H9 (cell line): ENCODE measurements around the gene ARHGAP12. TPM values are rescaled to one million over a fixed set of nuclear protein-coding genes. Genes with fewer than 3 reads are reported as not detected.

Experiments
- DNase-seq: peaks from one replicate; pipeline ENCODE4 v3.0.0-alpha.2; 2017
- H2AFZ ChIP-seq: one replicate; pipeline ENCODE4 v1.6.1; 2013; ENCODE audit warnings: mild to moderate bottlenecking, low read length, control low read depth, moderate library complexity
- H2AK5ac ChIP-seq: 2 replicates; pipeline ENCODE4 v1.6.1; 2013; ENCODE audit warnings: low read length, control low read depth, mixed read lengths; ENCODE audit not compliant: insufficient read length
- H2BK120ac ChIP-seq: one replicate; pipeline ENCODE4 v1.6.1; 2013; ENCODE audit warnings: low read depth, mild to moderate bottlenecking, low read length, control low read depth, inconsistent platforms; ENCODE audit not compliant: poor library complexity, severe bottlenecking
- H2BK12ac ChIP-seq: 2 replicates; pipeline ENCODE4 v1.6.1; 2013; ENCODE audit warnings: low read length, control low read depth, mixed read lengths, low read depth; ENCODE audit not compliant: insufficient read length
- H2BK15ac ChIP-seq: 2 replicates; pipeline ENCODE4 v1.6.1; 2013; ENCODE audit warnings: low read depth, low read length, control low read depth
- H2BK20ac ChIP-seq: one replicate; pipeline ENCODE4 v1.6.1; 2013; ENCODE audit warnings: low read depth, mild to moderate bottlenecking, low read length, control low read depth, inconsistent platforms; ENCODE audit not compliant: poor library complexity, severe bottlenecking
- H2BK5ac ChIP-seq: 2 replicates; pipeline ENCODE4 v1.6.1; 2013; ENCODE audit warnings: low read length, control low read depth, mixed read lengths; ENCODE audit not compliant: insufficient read length
- H3K14ac ChIP-seq: 2 replicates; pipeline ENCODE4 v1.6.1; 2013; ENCODE audit warnings: low read length, control low read depth; ENCODE audit not compliant: insufficient read depth
- H3K18ac ChIP-seq: 2 replicates; pipeline ENCODE4 v1.6.1; 2013; ENCODE audit warnings: low read depth, mild to moderate bottlenecking, mixed read lengths, low read length, control low read depth; ENCODE audit not compliant: insufficient read length
- H3K23ac ChIP-seq: 2 replicates; pipeline ENCODE4 v1.6.1; 2013; ENCODE audit warnings: low read length, control low read depth, mixed read lengths, low read depth; ENCODE audit not compliant: insufficient read length
- H3K23me2 ChIP-seq: 2 replicates; pipeline ENCODE4 v1.6.1; 2013; ENCODE audit warnings: low read depth, mild to moderate bottlenecking, mixed read lengths, low read length, control low read depth; ENCODE audit not compliant: insufficient read length, poor library complexity, severe bottlenecking
- H3K27ac ChIP-seq: 2 replicates; pipeline ENCODE4 v1.5.1; 2013; ENCODE audit warnings: low read length, control low read depth, mixed read lengths, low read depth; ENCODE audit not compliant: insufficient read length
- H3K27me3 ChIP-seq: 2 replicates; pipeline ENCODE4 v1.6.1; 2013; ENCODE audit warnings: low read length, control low read depth, inconsistent platforms; ENCODE audit not compliant: insufficient read depth
- H3K4ac ChIP-seq: 2 replicates; pipeline ENCODE4 v1.6.1; 2013; ENCODE audit warnings: low read depth, mild to moderate bottlenecking, control low read depth, inconsistent platforms, low read length, moderate library complexity
- H3K4me1 ChIP-seq: 2 replicates; pipeline ENCODE4 v1.6.1; 2013; ENCODE audit warnings: low read length, control low read depth, inconsistent platforms; ENCODE audit not compliant: insufficient read depth
- H3K4me2 ChIP-seq: 2 replicates; pipeline ENCODE4 v1.6.1; 2013; ENCODE audit warnings: low read length, control low read depth, mixed read lengths; ENCODE audit not compliant: insufficient read length, insufficient read depth
- H3K56ac ChIP-seq: 2 replicates; pipeline ENCODE4 v1.6.1; 2013; ENCODE audit warnings: low read depth, mild to moderate bottlenecking, mixed read lengths, low read length, control low read depth; ENCODE audit not compliant: insufficient read length
- H3K79me1 ChIP-seq: 2 replicates; pipeline ENCODE4 v1.6.1; 2013; ENCODE audit warnings: low read depth, mild to moderate bottlenecking, moderate library complexity, low read length, control low read depth, inconsistent platforms; ENCODE audit not compliant: insufficient read depth, poor library complexity, severe bottlenecking
- H3K79me2 ChIP-seq: 2 replicates; pipeline ENCODE4 v1.6.1; 2013; ENCODE audit warnings: low read length, control low read depth, inconsistent platforms; ENCODE audit not compliant: insufficient read depth
- H3K9ac ChIP-seq: 2 replicates; pipeline ENCODE4 v1.6.1; 2013; ENCODE audit warnings: low read length, control low read depth, mixed read lengths; ENCODE audit not compliant: insufficient read length; ENCODE audit errors: extremely low read depth
- H3K9me3 ChIP-seq: one replicate; pipeline ENCODE4 v1.6.1; 2013; ENCODE audit warnings: low read depth, low read length, inconsistent platforms; ENCODE audit not compliant: control insufficient read depth
- H3T11ph ChIP-seq: one replicate; pipeline ENCODE4 v1.6.1; 2013; ENCODE audit warnings: mild to moderate bottlenecking, low read length, control low read depth, inconsistent platforms
- H4K20me1 ChIP-seq: one replicate; pipeline ENCODE4 v1.6.1; 2013; ENCODE audit not compliant: control insufficient read depth, insufficient read length, insufficient read depth
- H4K5ac ChIP-seq: 2 replicates; pipeline ENCODE4 v1.6.1; 2013; ENCODE audit warnings: low read depth, mild to moderate bottlenecking, mixed read lengths, low read length, control low read depth; ENCODE audit not compliant: insufficient read length
- H4K8ac ChIP-seq: replicated peaks from 2 replicates; pipeline ENCODE4 v1.6.1; 2013; ENCODE audit warnings: low read length, control low read depth, mixed read lengths, low read depth; ENCODE audit not compliant: insufficient read length
- H4K91ac ChIP-seq: 2 replicates; pipeline ENCODE4 v1.6.1; 2013; ENCODE audit warnings: low read depth, mild to moderate bottlenecking, moderate library complexity, mixed read lengths, low read length, control low read depth; ENCODE audit not compliant: insufficient read length
- H3K27ac Mint-ChIP-seq, 3 experiments: 2 replicates in 2 of 3; 3 replicates in 1 of 3; pipeline ENCODE4 v1.8.0; 2020 to 2021; ENCODE audit warnings: mixed read lengths in 3 of 3, mild to moderate bottlenecking in 1 of 3, moderate library complexity in 1 of 3
- H3K27me3 Mint-ChIP-seq: 2 replicates; pipeline ENCODE4 v1.8.0; 2021; ENCODE audit warnings: low read depth, mild to moderate bottlenecking, moderate library complexity, mixed read lengths
- H3K36me3 Mint-ChIP-seq, 3 experiments: 2 replicates in 2 of 3; 3 replicates in 1 of 3; pipeline ENCODE4 v1.8.0; 2020 to 2021; ENCODE audit warnings: low read depth in 3 of 3, mixed read lengths in 3 of 3; ENCODE audit not compliant: insufficient read depth in 1 of 3
- H3K4me1 Mint-ChIP-seq, 2 experiments: 2 replicates each; pipeline ENCODE4 v1.8.0; 2020; ENCODE audit warnings: mixed read lengths in 2 of 2
- H3K4me3 Mint-ChIP-seq, 2 experiments: 2 replicates in 1 of 2; 3 replicates in 1 of 2; pipeline ENCODE4 v1.8.0; 2020 to 2021; ENCODE audit warnings: mild to moderate bottlenecking in 2 of 2, mixed read lengths in 2 of 2, moderate library complexity in 1 of 2
- H3K9me3 Mint-ChIP-seq, 2 experiments: 2 replicates in 1 of 2; 3 replicates in 1 of 2; pipeline ENCODE4 v1.8.0; 2020; ENCODE audit warnings: mild to moderate bottlenecking in 2 of 2, mixed read lengths in 2 of 2, moderate library complexity in 1 of 2
- CTCF ChIP-seq: fragments of 200-600 bp; sonication (generic); conservative IDR thresholded peaks from 3 replicates; pipeline ENCODE4 v1.8.0; 2021; ENCODE audit warnings: antibody characterized with exemption, mild to moderate bottlenecking
- WGBS: extraction: QIAGEN DNeasy Blood & Tissue Kit; methylation state at CpG from one replicate; pipeline ENCODE4 v1.1.7; 2013; ENCODE audit warnings: missing lambda C conversion rate, low lambda C conversion rate, mixed read lengths; ENCODE audit not compliant: insufficient read length; ENCODE audit errors: extremely low coverage; 5-methylcytosine and 5-hydroxymethylcytosine counted together
- total RNA-seq: library from RNA; stranded (reverse); gene quantifications from 2 replicates; pipeline ENCODE4 v1.2.1, GENCODE V29; 2021

Gene ARHGAP12
- total RNA-seq, 1 experiment from 2014 or later, result 34.3 TPM

- no peak overlapping the region for H3K4ac ChIP-seq
- no peak overlapping the region for H3K18ac ChIP-seq
- Mint-ChIP-seq H3K27ac (peak overlapping the region in 1 of 3 experiments; percentile 58; a peak in 1 of 7 replicates), H3K36me3 (peaks cover 3 to 16% (median 12%) of the 10 kb centered on the region in 3 experiments; a peak in 6 of 7 replicates), H3K4me3 (no peak overlapping the region), H3K27me3 (no peaks in the 10 kb centered on the region), H3K9me3 (no peaks in the 10 kb centered on the region), H3K4me1 (peaks cover 2 to 5% of the 10 kb centered on the region in 2 experiments; a peak in 1 of 4 replicates)
- no peaks in the 10 kb centered on the region for H3K27me3 ChIP-seq
- H4K20me1 ChIP-seq, result no peaks in the 10 kb centered on the region
- no peak overlapping the region for H2BK12ac ChIP-seq
- H3K23me2 ChIP-seq, result no peaks in the 10 kb centered on the region
- H3K23ac ChIP-seq, result no peak overlapping the region
- no peaks in the 10 kb centered on the region for H3K9me3 ChIP-seq
- no peak overlapping the region for H3K14ac ChIP-seq
- H2BK20ac ChIP-seq, result no peak overlapping the region
- H3K79me2 ChIP-seq, result no peaks in the 10 kb centered on the region
- H3K4me1 ChIP-seq, result no peaks in the 10 kb centered on the region
- H4K8ac ChIP-seq, result no peak overlapping the region
- TF ChIP-seq CTCF, result no peak
- H2AFZ ChIP-seq, result no peak overlapping the region
- no peak overlapping the region for H2BK15ac ChIP-seq
- no peak overlapping the region for H3T11ph ChIP-seq
- H2AK5ac ChIP-seq, result no peak overlapping the region
- WGBS, result 100% methylated on average over 2 of the region's 8 CpGs
- no peak overlapping the region for H3K9ac ChIP-seq
- no peaks in the 10 kb centered on the region for H3K79me1 ChIP-seq
- H4K91ac ChIP-seq, result no peak overlapping the region
- no peak overlapping the region for H2BK5ac ChIP-seq
- no peak overlapping the region for H2BK120ac ChIP-seq
- H4K5ac ChIP-seq, result no peak overlapping the region
- no peak overlapping the region for H3K27ac ChIP-seq
- no peak for DNase-seq
- H3K4me2 ChIP-seq, result no peak overlapping the region
- H3K56ac ChIP-seq, result no peak overlapping the region
These were observed 124.9 kb downstream of the ARHGAP12 start for GRCh38 chr10:31803606-31804351.
